H1 (cell line): ENCODE measurements around the gene POLH.

Source experiments
- EZH2 ChIP-seq: fragments of 200-600 bp; sonication (generic); IDR thresholded peaks from 2 replicates; pipeline ENCODE4 v1.7.1; 2012; ENCODE audit warnings: low read depth, mild to moderate bottlenecking, moderate library complexity, low read length, inconsistent platforms; ENCODE audit not compliant: severe bottlenecking
- GABPA ChIP-seq: IDR thresholded peaks from 2 replicates; pipeline ENCODE4 v1.6.1; 2011; ENCODE audit warnings: mild to moderate bottlenecking, low read length, moderate library complexity, borderline replicate concordance; ENCODE audit not compliant: insufficient read depth
- POLR2A ChIP-seq, 2 experiments: IDR thresholded peaks; 1 replicate in 1 of 2; 2 replicates in 1 of 2; pipeline ENCODE4 v1.6.1; 2011; ENCODE audit warnings: low read depth in 2 of 2, low read length in 2 of 2, mild to moderate bottlenecking in 2 of 2; ENCODE audit errors: control extremely low read depth in 1 of 2
- RFX5 ChIP-seq: IDR thresholded peaks from 2 replicates; pipeline ENCODE4 v1.6.1; 2011; ENCODE audit warnings: low read depth, low read length, improper control_type of control experiment, borderline replicate concordance
- SIX5 ChIP-seq: IDR thresholded peaks from 2 replicates; pipeline ENCODE4 v1.6.1; 2011; ENCODE audit warnings: mild to moderate bottlenecking, low read depth, low read length
- TAF1 ChIP-seq: IDR thresholded peaks from 2 replicates; pipeline ENCODE4 v1.6.1; 2011; ENCODE audit warnings: mild to moderate bottlenecking, low read depth, low read length
- TCF12 ChIP-seq: IDR thresholded peaks from 2 replicates; pipeline ENCODE4 v1.6.1; 2011; ENCODE audit warnings: low read depth, mild to moderate bottlenecking, low read length
- TF ChIP-seq, protein P1 (sequence below): IDR thresholded peaks from 2 replicates; pipeline ENCODE4 v1.6.1; 2012; ENCODE audit warnings: inconsistent platforms
- TF ChIP-seq, protein P2 (sequence below), 3 experiments: IDR thresholded peaks; 1 replicate in 2 of 3; 2 replicates in 1 of 3; pipeline versions ENCODE4 v1.5.1 to v1.6.1; 2011; ENCODE audit warnings: low read length in 3 of 3, mild to moderate bottlenecking in 3 of 3, inconsistent platforms in 2 of 3, low read depth in 1 of 3, moderate library complexity in 1 of 3; ENCODE audit not compliant: insufficient read depth in 1 of 3; ENCODE audit errors: control extremely low read depth in 1 of 3

DNA sequence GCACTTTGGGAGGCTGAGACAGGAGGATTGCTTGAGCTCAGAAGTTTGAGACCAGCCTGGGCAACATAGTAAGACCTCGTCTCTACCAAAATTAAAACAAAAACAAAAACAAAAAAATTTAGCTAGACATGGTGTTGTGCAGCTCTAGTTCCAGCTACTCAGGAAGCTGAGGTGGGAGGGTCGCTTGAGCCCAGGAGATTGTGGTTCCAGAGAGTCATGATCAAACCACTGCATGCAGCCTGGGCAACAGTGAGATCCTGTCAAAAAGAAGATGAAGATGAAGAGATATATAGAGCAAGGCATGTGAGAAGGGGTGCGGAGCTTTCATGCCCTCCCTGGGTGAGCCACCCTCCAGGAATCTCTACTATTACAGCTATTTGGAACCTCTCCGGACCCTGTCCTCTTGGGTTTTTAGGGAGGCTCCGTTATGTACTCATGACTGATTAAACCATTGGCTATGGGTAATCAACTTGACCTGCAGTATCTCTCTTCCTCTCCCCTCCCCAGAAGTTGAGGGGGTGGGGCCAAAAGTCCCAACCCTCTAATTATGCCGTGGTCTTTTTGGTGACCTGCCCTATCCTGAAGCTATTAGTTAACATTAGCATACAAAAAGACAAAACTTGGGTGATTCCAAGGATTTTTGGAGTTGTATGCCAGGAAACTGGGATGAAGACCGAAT is 9.0 kb downstream of the POLH start:
- TF ChIP-seq, protein P1, sequence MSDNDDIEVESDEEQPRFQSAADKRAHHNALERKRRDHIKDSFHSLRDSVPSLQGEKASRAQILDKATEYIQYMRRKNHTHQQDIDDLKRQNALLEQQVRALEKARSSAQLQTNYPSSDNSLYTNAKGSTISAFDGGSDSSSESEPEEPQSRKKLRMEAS, result no peak
- TF ChIP-seq TAF1, result no peak
- TF ChIP-seq, protein P2, sequence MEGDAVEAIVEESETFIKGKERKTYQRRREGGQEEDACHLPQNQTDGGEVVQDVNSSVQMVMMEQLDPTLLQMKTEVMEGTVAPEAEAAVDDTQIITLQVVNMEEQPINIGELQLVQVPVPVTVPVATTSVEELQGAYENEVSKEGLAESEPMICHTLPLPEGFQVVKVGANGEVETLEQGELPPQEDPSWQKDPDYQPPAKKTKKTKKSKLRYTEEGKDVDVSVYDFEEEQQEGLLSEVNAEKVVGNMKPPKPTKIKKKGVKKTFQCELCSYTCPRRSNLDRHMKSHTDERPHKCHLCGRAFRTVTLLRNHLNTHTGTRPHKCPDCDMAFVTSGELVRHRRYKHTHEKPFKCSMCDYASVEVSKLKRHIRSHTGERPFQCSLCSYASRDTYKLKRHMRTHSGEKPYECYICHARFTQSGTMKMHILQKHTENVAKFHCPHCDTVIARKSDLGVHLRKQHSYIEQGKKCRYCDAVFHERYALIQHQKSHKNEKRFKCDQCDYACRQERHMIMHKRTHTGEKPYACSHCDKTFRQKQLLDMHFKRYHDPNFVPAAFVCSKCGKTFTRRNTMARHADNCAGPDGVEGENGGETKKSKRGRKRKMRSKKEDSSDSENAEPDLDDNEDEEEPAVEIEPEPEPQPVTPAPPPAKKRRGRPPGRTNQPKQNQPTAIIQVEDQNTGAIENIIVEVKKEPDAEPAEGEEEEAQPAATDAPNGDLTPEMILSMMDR (IDR thresholded peaks at IDR 0.05; ENCODE audit: control extremely low read depth in 1 of 3, insufficient read depth in 1 of 3, low read depth in 1 of 3, low read length in 3 of 3), result no peak
- no peak for TF ChIP-seq POLR2A (IDR thresholded peaks at IDR 0.05; ENCODE audit: control extremely low read depth in 1 of 2, low read depth in 2 of 2, low read length in 2 of 2)
- TF ChIP-seq EZH2, result no peak
- TF ChIP-seq SIX5, result no peak
- no peak for TF ChIP-seq RFX5
- no peak for TF ChIP-seq GABPA
- no peak for TF ChIP-seq TCF12
